GM18868 (cell line): ENCODE results near the gene MAD2L2.

Source experiments
- ATAC-seq: cut with Tn5 transposase; IDR thresholded peaks from one replicate; pipeline ENCODE4 v1.9.1; 2021; ENCODE audit warnings: mild to moderate bottlenecking, moderate library complexity; ENCODE audit not compliant: unreplicated experiment

Gene MAD2L2

GRCh38 chr1:11684070-11684469 is 3.1 kb upstream of the MAD2L2 start:
- ATAC-seq, result no peak

- ATAC-seq, result no peak
These were observed 1.9 kb upstream of the MAD2L2 start for GRCh38 chr1:11682799-11683198.

- no peak for ATAC-seq
These were observed 1.4 kb upstream of the MAD2L2 start for GRCh38 chr1:11682287-11682771.

- no peak for ATAC-seq
These were observed 478 bp downstream of the MAD2L2 start for GRCh38 chr1:11680270-11681070.

GRCh38 chr1:11678442-11678841 is 2.5 kb downstream of the MAD2L2 start:
- ATAC-seq, result no peak

- ATAC-seq, result no peak
These were observed 4.4 kb downstream of the MAD2L2 start for GRCh38 chr1:11676386-11677103.

GRCh38 chr1:11675325-11675724 is 5.6 kb downstream of the MAD2L2 start:
- no peak for ATAC-seq

- no peak for ATAC-seq
These were observed 6.5 kb downstream of the MAD2L2 start for GRCh38 chr1:11674488-11674887.

GRCh38 chr1:11673089-11673769 is 7.7 kb downstream of the MAD2L2 start:
- no peak for ATAC-seq

GRCh38 chr1:11671544-11672286 is 9.2 kb downstream of the MAD2L2 start:
- ATAC-seq, result no peak

GRCh38 chr1:11671205-11671543 is 9.8 kb downstream of the MAD2L2 start:
- no peak for ATAC-seq

GRCh38 chr1:11670747-11671146 is 10.2 kb downstream of the MAD2L2 start:
- no peak for ATAC-seq

- ATAC-seq, result no peak
These were observed 12.4 kb downstream of the MAD2L2 start for GRCh38 chr1:11668516-11668915.

- ATAC-seq, result peak; percentile 37
These were observed 16.4 kb downstream of the MAD2L2 start for GRCh38 chr1:11664336-11665065.

- no peak for ATAC-seq
These were observed 19.8 kb downstream of the MAD2L2 start for GRCh38 chr1:11661103-11661502.

- ATAC-seq, result no peak
These were observed 21.2 kb downstream of the MAD2L2 start for GRCh38 chr1:11659748-11660147.

- ATAC-seq, result no peak
These were observed 22.4 kb downstream of the MAD2L2 start for GRCh38 chr1:11658542-11658941.

GRCh38 chr1:11657654-11658053 is 23.3 kb downstream of the MAD2L2 start:
- ATAC-seq, result no peak

- ATAC-seq, result no peak
These were observed 25.8 kb downstream of the MAD2L2 start for GRCh38 chr1:11654939-11655808.
